Measurements from ENCODE around the gene MAPT.

MAPT gene

GRCh38 chr17:45963283-45963682 is 68.9 kb downstream of the MAPT start:
- TF ChIP-seq CTCF (IDR thresholded peaks at IDR 0.05), result no peak
- Mint-ChIP-seq H3K27me3 (ENCODE audit: low read depth, poor library complexity) (peaks cover 32% of the 10 kb centered on the region), H3K9me3 (no peaks in the 10 kb centered on the region), H3K27ac (no peak overlapping the region), H3K4me3 (no peak overlapping the region), H3K4me1 (peaks cover 4% of the 10 kb centered on the region), H3K36me3 (ENCODE audit: low read depth) (no peaks in the 10 kb centered on the region)
- DNase-seq, result no peak

- Mint-ChIP-seq H3K4me1 (peaks cover 4% of the 10 kb centered on the region), H3K27me3 (ENCODE audit: low read depth, poor library complexity) (peaks cover 38% of the 10 kb centered on the region), H3K36me3 (ENCODE audit: low read depth) (no peaks in the 10 kb centered on the region), H3K27ac (no peak overlapping the region), H3K9me3 (no peaks in the 10 kb centered on the region), H3K4me3 (no peak overlapping the region)
- DNase-seq, result no peak
- no peak for TF ChIP-seq CTCF (IDR thresholded peaks at IDR 0.05)
Measured at GRCh38 chr17:45963889-45964288, 69.5 kb downstream of the MAPT start.

GRCh38 chr17:45964634-45965033 is 70.3 kb downstream of the MAPT start:
- Mint-ChIP-seq H3K27ac (no peak overlapping the region), H3K27me3 (ENCODE audit: low read depth, poor library complexity) (peaks cover 41% of the 10 kb centered on the region), H3K4me3 (no peak overlapping the region), H3K36me3 (ENCODE audit: low read depth) (no peaks in the 10 kb centered on the region), H3K4me1 (peaks cover 4% of the 10 kb centered on the region), H3K9me3 (no peaks in the 10 kb centered on the region)
- DNase-seq, result no peak
- no peak for TF ChIP-seq CTCF (IDR thresholded peaks at IDR 0.05)

- Mint-ChIP-seq H3K27me3 (ENCODE audit: low read depth, poor library complexity) (peaks cover 49% of the 10 kb centered on the region), H3K4me3 (no peak overlapping the region), H3K27ac (no peak overlapping the region), H3K4me1 (peaks cover 4% of the 10 kb centered on the region), H3K36me3 (ENCODE audit: low read depth) (no peaks in the 10 kb centered on the region), H3K9me3 (no peaks in the 10 kb centered on the region)
- TF ChIP-seq CTCF (IDR thresholded peaks at IDR 0.05), result no peak
- DNase-seq, result no peak
Measured at GRCh38 chr17:45965812-45966211, 71.5 kb downstream of the MAPT start.

- no peaks in the 10 kb centered on the region for H3K9me3 Mint-ChIP-seq
Measured at GRCh38 chr17:45966606-45967280, 72.4 kb downstream of the MAPT start.

More at GRCh38 chr17:45966606-45967280, 72.4 kb downstream of the MAPT start:
- H3K4me1 Mint-ChIP-seq, result peaks cover 4% of the 10 kb centered on the region
- peaks cover 50% of the 10 kb centered on the region for H3K27me3 Mint-ChIP-seq (ENCODE audit: low read depth, poor library complexity)
- DNase-seq, result no peak
- TF ChIP-seq CTCF (IDR thresholded peaks at IDR 0.05), result no peak
- H3K4me3 Mint-ChIP-seq, result no peak overlapping the region
- no peaks in the 10 kb centered on the region for H3K36me3 Mint-ChIP-seq (ENCODE audit: low read depth)
- H3K27ac Mint-ChIP-seq, result no peak overlapping the region
